Hematopoietic multipotent progenitor cell treated with erythropoietin and hydrocortisone succinate and interleukin-3 and kit ligand, for 4 days (in vitro differentiated cells): ENCODE results near the gene CHSY3.
"Not testable (repeated sequence)": the region's sequence is repeated elsewhere in the genome, so short reads cannot be mapped to it uniquely, and the experiment has no call there.

Source experiments
- DNase-seq: peaks from one replicate; pipeline ENCODE4 v3.0.0-alpha.2; 2015

Gene CHSY3

DNA sequence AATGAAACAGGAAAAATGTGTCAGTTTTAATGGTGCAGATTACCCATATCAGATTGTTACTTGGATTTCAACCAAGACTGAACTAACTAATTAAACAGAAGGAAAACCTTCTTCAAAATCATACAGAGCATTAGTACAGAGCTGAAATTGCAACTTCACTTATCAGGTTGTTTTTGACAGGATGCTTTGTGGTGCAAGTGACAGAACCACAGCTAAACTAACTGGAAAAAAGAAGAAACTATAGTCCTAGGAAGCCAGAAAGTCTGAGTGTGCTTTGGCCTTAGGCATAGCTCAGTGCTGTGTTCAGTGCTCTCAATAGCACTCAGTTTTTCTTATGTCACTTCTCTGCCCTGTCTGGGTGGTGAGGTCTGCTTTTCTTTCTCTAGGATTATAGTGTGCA lies 267.4 kb downstream of the CHSY3 start:
- DNase-seq: peak; percentile 41

DNA sequence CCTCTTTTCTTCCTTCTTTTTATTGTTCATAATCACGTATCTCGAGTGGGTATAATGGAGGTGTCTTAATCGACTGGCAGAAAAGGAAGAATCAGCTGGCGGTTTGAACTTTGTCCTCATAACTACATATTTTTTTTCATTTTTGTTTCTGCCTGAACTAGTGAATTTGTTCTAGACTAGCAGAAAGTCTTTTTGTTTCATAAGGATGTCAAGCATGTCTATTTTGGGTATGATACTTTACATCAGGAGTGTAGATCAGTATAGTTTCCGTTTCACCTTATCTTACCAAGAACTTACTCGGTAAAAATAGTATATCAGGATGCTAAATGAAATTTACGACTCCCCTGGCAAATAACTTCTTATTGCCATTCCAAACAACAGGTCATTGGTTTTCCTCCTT lies 278.9 kb downstream of the CHSY3 start:
- DNase-seq: no peak

DNA sequence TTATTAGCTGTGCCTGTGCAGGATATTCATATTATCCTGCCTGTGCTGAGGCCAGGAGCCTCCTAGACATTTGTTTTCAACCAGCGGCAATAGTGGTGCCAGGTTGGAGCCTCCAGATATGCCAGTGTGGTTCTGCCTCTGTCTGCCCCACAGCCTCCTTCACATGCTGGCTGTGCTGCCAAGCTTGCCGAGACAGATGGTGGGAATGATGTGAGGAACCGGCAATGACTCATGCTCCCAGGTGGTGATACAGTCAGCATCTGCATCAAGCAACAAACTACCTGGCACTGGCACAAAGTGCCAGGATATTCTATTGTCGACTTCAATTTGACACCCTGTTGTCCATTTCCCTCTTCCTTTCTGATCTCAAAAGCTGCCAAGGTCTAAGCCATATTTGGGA lies 285.7 kb downstream of the CHSY3 start:
- DNase-seq: no peak

- DNase-seq: peak; percentile 7
Observed at GRCh38 chr5:130198927-130199326, 294.7 kb downstream of the CHSY3 start.

DNA sequence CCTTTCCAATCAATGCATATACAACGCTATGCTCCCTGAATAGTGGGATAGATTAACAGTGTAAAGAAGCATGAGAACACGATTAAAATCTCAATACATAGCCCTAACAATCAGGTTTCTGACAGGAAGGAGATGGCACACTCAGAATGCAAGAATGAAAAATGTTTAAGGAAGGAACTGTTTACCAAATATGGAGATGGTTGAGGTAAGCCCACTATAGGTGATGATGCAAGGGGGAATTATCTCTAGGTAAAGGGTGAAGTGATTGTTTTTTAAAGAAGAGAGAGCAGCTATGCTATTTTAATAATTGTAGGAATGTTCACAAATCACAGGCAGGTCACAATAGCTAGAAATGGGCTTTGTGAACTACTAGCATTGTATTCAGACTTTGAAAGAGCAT lies 302.4 kb downstream of the CHSY3 start:
- no peak for DNase-seq

- DNase-seq: no peak
Observed at GRCh38 chr5:130213607-130214006, 309.3 kb downstream of the CHSY3 start.

- no peak for DNase-seq
Observed at GRCh38 chr5:130216286-130216685, 312.0 kb downstream of the CHSY3 start.

DNA sequence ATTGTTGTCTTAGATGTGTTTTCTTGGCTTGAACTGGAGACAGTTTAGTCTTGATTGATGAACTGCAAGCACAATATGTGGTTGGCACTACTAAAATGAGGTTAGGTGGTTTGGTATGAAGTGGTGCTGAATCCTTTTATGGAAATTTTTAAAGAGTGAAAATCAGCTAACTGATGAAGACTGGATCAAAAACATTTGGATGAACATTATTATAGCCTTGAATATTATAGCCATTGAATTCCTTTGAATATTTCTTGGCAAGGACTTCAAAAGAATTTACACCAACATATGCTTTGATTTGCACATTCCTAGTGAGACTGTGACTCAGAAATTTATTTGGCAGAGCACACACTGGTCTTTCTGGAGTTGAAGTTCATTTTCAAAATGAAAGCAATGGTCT lies 318.3 kb downstream of the CHSY3 start:
- no peak for DNase-seq

- DNase-seq: not testable (repeated sequence)
Observed at GRCh38 chr5:130226556-130226955, 322.3 kb downstream of the CHSY3 start.

DNA sequence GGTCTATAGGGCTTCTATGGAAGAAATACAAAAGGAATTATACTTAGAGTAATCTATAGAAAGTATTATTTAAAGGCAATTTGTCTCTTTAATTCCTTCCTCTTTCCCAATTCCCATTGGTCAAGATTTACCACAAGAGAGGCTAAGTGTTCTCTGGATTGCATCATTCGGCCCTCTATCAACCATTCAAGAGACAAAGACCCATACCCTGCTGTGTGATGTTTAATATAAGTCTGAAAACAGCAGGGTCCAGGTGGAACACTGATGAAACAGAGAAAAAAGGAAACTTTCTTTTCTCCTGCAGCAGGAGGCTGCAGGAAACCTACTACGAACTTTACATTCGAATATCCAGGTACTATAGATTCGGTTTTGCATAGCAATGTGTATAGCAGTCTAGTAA lies 323.4 kb downstream of the CHSY3 start:
- DNase-seq: no peak

DNA sequence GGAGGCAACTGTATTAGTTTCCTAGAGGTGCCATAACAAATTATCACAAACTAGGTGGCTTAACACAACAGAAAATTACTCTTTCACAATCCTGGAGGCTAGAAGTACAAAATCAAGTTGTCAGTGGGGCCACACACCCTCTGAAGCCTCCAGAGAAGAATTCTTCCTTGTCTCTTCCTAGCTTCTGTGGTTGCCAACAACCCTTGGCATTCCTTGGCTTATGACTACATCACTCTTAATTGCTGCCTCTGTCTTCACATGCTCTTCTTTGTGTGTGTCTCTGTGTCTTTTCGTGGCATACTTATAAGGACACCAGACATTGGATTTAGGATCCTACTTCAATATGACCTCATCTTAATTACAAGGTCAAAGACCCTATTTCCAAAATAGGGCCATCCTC lies 327.5 kb downstream of the CHSY3 start:
- no peak for DNase-seq

GRCh38 chr5:130234816-130235215 lies 330.6 kb downstream of the CHSY3 start:
- DNase-seq: no peak
